GM12891 (cell line): ENCODE measurements around the gene PRKCE.

Source experiments
- POLR2A ChIP-seq: IDR thresholded peaks from 2 replicates; pipeline ENCODE4 v1.6.1; 2011; ENCODE audit warnings: low read depth, low read length, control low read depth
- TAF1 ChIP-seq: IDR thresholded peaks from 2 replicates; pipeline ENCODE4 v1.6.1; 2011; ENCODE audit warnings: low read depth, low read length, control low read depth

- no peak for TF ChIP-seq POLR2A
- TF ChIP-seq TAF1, result no peak
These were observed 542.4 kb downstream of the PRKCE start for GRCh38 chr2:46193855-46194254.
